Activated CD4-positive, alpha-beta T cell treated with anti-CD3 and anti-CD28 coated beads for 36 hours (primary cell): ENCODE results near the gene PLCB2. TPM values are rescaled to one million over a fixed set of nuclear protein-coding genes. Genes with fewer than 3 reads are reported as not detected.

Experiments used
- ATAC-seq: fragments of 200-7000 bp; cut with Tn5 transposase; one replicate; pipeline ENCODE4 v1.10.0; 2021; ENCODE audit warnings: mild to moderate bottlenecking, moderate library complexity
- CTCF ChIA-PET: fragments of 350-600 bp; sonication (Branson Sonifier 250); formaldehyde crosslinking; loops from one replicate; lab custom pipeline; 2021; ENCODE audit warnings: antibody characterized with exemption; lab: Charles Lee
- POLR2A ChIA-PET: fragments of 350-600 bp; sonication (Branson Sonifier 250); formaldehyde crosslinking; loops from one replicate; lab custom pipeline; 2021; ENCODE audit warnings: antibody characterized with exemption, inconsistent platforms; lab: Charles Lee
- DNase-seq: peaks from one replicate; pipeline ENCODE4 v3.0.0-alpha.2; 2020
- H3K27ac Mint-ChIP-seq: one replicate; pipeline ENCODE4 v1.8.0; 2021; ENCODE audit warnings: mixed read lengths
- H3K27me3 Mint-ChIP-seq: one replicate; pipeline ENCODE4 v1.8.0; 2021; ENCODE audit warnings: mixed read lengths
- H3K36me3 Mint-ChIP-seq: one replicate; pipeline ENCODE4 v1.8.0; 2021; ENCODE audit warnings: low read depth, mixed read lengths
- H3K4me1 Mint-ChIP-seq: one replicate; pipeline ENCODE4 v1.8.0; 2021; ENCODE audit warnings: mixed read lengths
- H3K4me3 Mint-ChIP-seq: one replicate; pipeline ENCODE4 v1.8.0; 2021; ENCODE audit warnings: mild to moderate bottlenecking, moderate library complexity, mixed read lengths
- H3K9me3 Mint-ChIP-seq: one replicate; pipeline ENCODE4 v1.8.0; 2021; ENCODE audit warnings: low read depth, mixed read lengths
- intact Hi-C, 2 experiments: fragments of 100-400 bp; cut with DNase I in 1 of 2; cut with micrococcal nuclease in 1 of 2; formaldehyde crosslinking; loops; one replicate each; pipeline versions ENCODE4 v1.14.2 to v1.15.1; 2022 to 2024; cut with DNase I, micrococcal nuclease
- total RNA-seq, 2 experiments: library from RNA; stranded (reverse); gene quantifications; one replicate each; pipeline ENCODE4 v1.2.3, GENCODE V29; 2021

PLCB2 gene
- total RNA-seq, 2 experiments from 2014 or later, result 67.9 to 86.8 TPM

GRCh38 chr15:40278026-40278425, 29.7 kb downstream of the PLCB2 start:
- Mint-ChIP-seq H3K36me3 (no peaks in the 10 kb centered on the region), H3K27me3 (peaks cover 24% of the 10 kb centered on the region)
- intact Hi-C loops, result loop anchor here in 1 of 2 experiments (10.0 kb wide), 1 partner anchor 593 kb away; no protein-coding TSS in a partner anchor

GRCh38 chr15:40277471-40277870, 30.3 kb downstream of the PLCB2 start:
- H3K4me1 Mint-ChIP-seq, result no peaks in the 10 kb centered on the region
- no peaks in the 10 kb centered on the region for H3K36me3 Mint-ChIP-seq
- ChIA-PET CTCF (interaction anchor here (0.7 to 12.2 kb wide), 11 partner anchors 13 to 232 kb away, joined by 3 to 393 read pairs (median 3); partner anchors contain the start of genes CCDC9B, INAFM2 and PLCB2), POLR2A (no interaction called here)
- intact Hi-C loops, result loop anchor here in 1 of 2 experiments (10.0 kb wide), 1 partner anchor 593 kb away; no protein-coding TSS in a partner anchor
- H3K4me3 Mint-ChIP-seq, result no peak overlapping the region
- ATAC-seq (no peak), DNase-seq (no peak)
- H3K27ac Mint-ChIP-seq, result no peak overlapping the region
- peaks cover 24% of the 10 kb centered on the region for H3K27me3 Mint-ChIP-seq
- no peaks in the 10 kb centered on the region for H3K9me3 Mint-ChIP-seq

More at GRCh38 chr15:40278026-40278425, 29.7 kb downstream of the PLCB2 start:
- no peak for ATAC-seq
- CTCF ChIA-PET, result interaction anchor here (0.5 to 12.2 kb wide), 14 partner anchors 14 to 495 kb away, joined by 3 to 393 read pairs (median 6); partner anchors contain the start of genes CCDC9B, INAFM2 and PLCB2
- H3K9me3 Mint-ChIP-seq, result no peaks in the 10 kb centered on the region
- DNase-seq, result no peak
- H3K27ac Mint-ChIP-seq, result no peak overlapping the region
- POLR2A ChIA-PET, result no interaction called here
- H3K4me1 Mint-ChIP-seq, result no peaks in the 10 kb centered on the region
- no peak overlapping the region for H3K4me3 Mint-ChIP-seq

GRCh38 chr15:40276927-40277326, 30.8 kb downstream of the PLCB2 start:
- Mint-ChIP-seq H3K4me1 (no peaks in the 10 kb centered on the region), H3K27ac (no peak overlapping the region), H3K9me3 (no peaks in the 10 kb centered on the region), H3K4me3 (no peak overlapping the region), H3K27me3 (peaks cover 24% of the 10 kb centered on the region), H3K36me3 (no peaks in the 10 kb centered on the region)
- no peak for DNase-seq
- intact Hi-C loops, result loop anchor here in 1 of 2 experiments (10.0 kb wide), 1 partner anchor 592 kb away; no protein-coding TSS in a partner anchor
- POLR2A ChIA-PET, result no interaction called here
- CTCF ChIA-PET, result interaction anchor here (0.7 to 12.2 kb wide), 6 partner anchors 13 to 153 kb away, joined by 3 to 393 read pairs (median 4); partner anchors contain the start of genes INAFM2 and PLCB2
- no peak for ATAC-seq

- no peaks in the 10 kb centered on the region for H3K4me1 Mint-ChIP-seq
- CTCF ChIA-PET, result interaction anchor here (1.5 to 12.2 kb wide), 7 partner anchors 37 to 273 kb away, joined by 4 to 393 read pairs (median 24); partner anchors contain the start of genes INAFM2, PLCB2 and SRP14
- no peaks in the 10 kb centered on the region for H3K36me3 Mint-ChIP-seq
- no peak overlapping the region for H3K4me3 Mint-ChIP-seq
- no peak overlapping the region for H3K27ac Mint-ChIP-seq
- intact Hi-C loops, result loop anchor here in 1 of 2 experiments (2.0 to 10.0 kb wide), 2 partner anchors 489 to 591 kb away; no protein-coding TSS in a partner anchor
- H3K9me3 Mint-ChIP-seq, result no peaks in the 10 kb centered on the region
- peaks cover 21% of the 10 kb centered on the region for H3K27me3 Mint-ChIP-seq
- DNase-seq, result no peak
- POLR2A ChIA-PET, result no interaction called here
- ATAC-seq, result no peak
These were observed 31.8 kb downstream of the PLCB2 start for GRCh38 chr15:40275954-40276353.

- CTCF ChIA-PET, result interaction anchor here (0.8 to 12.2 kb wide), 15 partner anchors 10 to 273 kb away, joined by 4 to 393 read pairs (median 7); partner anchors contain the start of genes INAFM2, PLCB2 and SRP14
- H3K27me3 Mint-ChIP-seq, result peaks cover 18% of the 10 kb centered on the region
These were observed 32.2 kb downstream of the PLCB2 start for GRCh38 chr15:40275523-40275922.

GRCh38 chr15:40274350-40275274, 33.1 kb downstream of the PLCB2 start:
- H3K9me3 Mint-ChIP-seq, result no peaks in the 10 kb centered on the region
- ChIA-PET POLR2A (no interaction called here), CTCF (interaction anchor here (0.6 to 12.2 kb wide), 77 partner anchors 8 to 589 kb away, joined by 3 to 393 read pairs (median 5); partner anchors contain the start of genes ANKRD63, BUB1B, INAFM2 and PAK6)
- no peak overlapping the region for H3K4me3 Mint-ChIP-seq
- no peak overlapping the region for H3K27ac Mint-ChIP-seq
- H3K27me3 Mint-ChIP-seq, result peaks cover 14% of the 10 kb centered on the region
- ATAC-seq (peak; percentile 79), DNase-seq (peak; percentile 93)
- H3K36me3 Mint-ChIP-seq, result no peaks in the 10 kb centered on the region
- intact Hi-C loops, result loop anchor here (1.0 to 10.0 kb wide), 6 partner anchors 57 to 590 kb away; no protein-coding TSS in a partner anchor
- no peaks in the 10 kb centered on the region for H3K4me1 Mint-ChIP-seq

More at GRCh38 chr15:40275523-40275922, 32.2 kb downstream of the PLCB2 start:
- H3K4me1 Mint-ChIP-seq, result no peaks in the 10 kb centered on the region
- intact Hi-C loops, result loop anchor here in 1 of 2 experiments (2.0 to 10.0 kb wide), 2 partner anchors 489 to 591 kb away; no protein-coding TSS in a partner anchor
- H3K27ac Mint-ChIP-seq, result no peak overlapping the region
- no peaks in the 10 kb centered on the region for H3K9me3 Mint-ChIP-seq
- POLR2A ChIA-PET, result no interaction called here
- no peak for ATAC-seq
- no peak overlapping the region for H3K4me3 Mint-ChIP-seq
- no peaks in the 10 kb centered on the region for H3K36me3 Mint-ChIP-seq
- no peak for DNase-seq

GRCh38 chr15:40273428-40273827, 34.3 kb downstream of the PLCB2 start:
- Mint-ChIP-seq H3K27me3 (peaks cover 6% of the 10 kb centered on the region), H3K36me3 (no peaks in the 10 kb centered on the region), H3K4me3 (no peak overlapping the region), H3K27ac (no peak overlapping the region), H3K9me3 (no peaks in the 10 kb centered on the region), H3K4me1 (no peaks in the 10 kb centered on the region)
- ATAC-seq, result no peak
- intact Hi-C loops, result loop anchor here (5.0 to 10.0 kb wide), 2 partner anchors 586 to 589 kb away; no protein-coding TSS in a partner anchor
- DNase-seq, result no peak
- ChIA-PET CTCF (interaction anchor here (0.5 to 12.2 kb wide), 47 partner anchors 11 to 1346 kb away, joined by 3 to 393 read pairs (median 5); partner anchors contain the start of genes BUB1B, CCDC9B, INAFM2 and PAK6), POLR2A (no interaction called here)

- Mint-ChIP-seq H3K4me3 (no peak overlapping the region), H3K27ac (no peak overlapping the region), H3K36me3 (no peaks in the 10 kb centered on the region), H3K27me3 (no peaks in the 10 kb centered on the region), H3K4me1 (no peaks in the 10 kb centered on the region), H3K9me3 (no peaks in the 10 kb centered on the region)
- ChIA-PET POLR2A (no interaction called here), CTCF (interaction anchor here (0.8 to 12.2 kb wide), 24 partner anchors 10 to 483 kb away, joined by 3 to 393 read pairs (median 10); partner anchors contain the start of genes CCDC9B, INAFM2 and PLCB2)
- peak; percentile 46 for ATAC-seq
- intact Hi-C loops, result loop anchor here (5.0 to 10.0 kb wide), 2 partner anchors 585 to 588 kb away; no protein-coding TSS in a partner anchor
- DNase-seq, result peak; percentile 50
These were observed 35.2 kb downstream of the PLCB2 start for GRCh38 chr15:40272485-40273056.

- Mint-ChIP-seq H3K27ac (no peak overlapping the region), H3K4me1 (no peaks in the 10 kb centered on the region), H3K36me3 (no peaks in the 10 kb centered on the region), H3K9me3 (no peaks in the 10 kb centered on the region), H3K27me3 (no peaks in the 10 kb centered on the region), H3K4me3 (no peak overlapping the region)
- DNase-seq (no peak), ATAC-seq (no peak)
- ChIA-PET CTCF (interaction anchor here (0.5 to 12.2 kb wide), 14 partner anchors 10 to 241 kb away, joined by 3 to 393 read pairs (median 13); partner anchors contain the start of genes INAFM2 and PLCB2), POLR2A (no interaction called here)
- intact Hi-C loops, result loop anchor here (5.0 to 10.0 kb wide), 2 partner anchors 585 to 587 kb away; no protein-coding TSS in a partner anchor
These were observed 35.9 kb downstream of the PLCB2 start for GRCh38 chr15:40271685-40272484.
